OCI-LY7 (cell line): ENCODE measurements around the gene GPT2.

Source experiments
- CTCF ChIP-seq: fragments of 200-600 bp; sonication (generic); conservative IDR thresholded peaks from 2 replicates; pipeline ENCODE4 v1.5.1; 2014; ENCODE audit warnings: mild to moderate bottlenecking, antibody characterized with exemption, low read length, moderate library complexity, mixed read lengths
- EZH2phosphoT487 ChIP-seq: fragments of 200-600 bp; sonication (generic); IDR thresholded peaks from 2 replicates; pipeline ENCODE4 v1.6.1; 2018; ENCODE audit warnings: low read depth, borderline replicate concordance, mild to moderate bottlenecking, mixed run types, antibody characterized with exemption, low read length, moderate library complexity, mixed read lengths

DNA sequence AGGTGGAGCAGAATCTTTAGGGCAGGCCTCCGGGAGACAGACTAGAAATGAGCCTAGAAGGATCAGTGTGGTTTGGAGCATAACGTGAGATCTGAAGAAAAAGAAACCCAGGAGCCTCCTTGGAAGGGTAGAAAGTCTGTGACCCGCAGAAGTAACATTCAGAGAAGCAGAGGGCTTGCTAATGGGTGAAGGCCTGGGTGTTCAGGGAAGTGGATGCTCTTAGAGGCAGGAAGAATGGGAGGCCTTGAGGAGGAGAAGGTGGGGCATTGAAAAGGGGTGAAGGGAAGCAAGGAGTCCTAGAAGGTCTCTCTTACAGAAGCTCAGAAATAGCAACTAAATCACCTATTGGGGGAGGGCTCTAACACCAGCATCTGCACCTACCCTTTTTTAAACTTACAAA, 20.3 kb downstream of the GPT2 start:
- TF ChIP-seq CTCF (no peak), EZH2phosphoT487 (no peak)
